HepG2 (cell line): Measurements from ENCODE around the gene RPUSD2. TPM values are rescaled to one million over a fixed set of nuclear protein-coding genes. Genes with fewer than 3 reads are reported as not detected.

ENCODE experiments used
- ATAC-seq: fragments of 200-7000 bp; cut with Tn5 transposase; 3 replicates; pipeline ENCODE4 v1.9.1; 2020; ENCODE audit warnings: mild to moderate bottlenecking, moderate library complexity
- BruUV-seq: library from RNA; stranded (reverse); fragments of 400-500 nt; replicated peaks from 2 replicates; lab custom pipeline; 2021; lab: Mats Ljungman, UMichigan
- CTCF ChIA-PET: fragments of 300-600 bp; formaldehyde crosslinking; extraction: SDS; loops from one replicate; lab custom pipeline; 2021; ENCODE audit warnings: low total read pairs, inconsistent platforms, low intra/inter-chr PET ratio; lab: Yijun Ruan, JAX
- POLR2A ChIA-PET: fragments of 350-600 bp; sonication (Branson Sonifier 250); formaldehyde crosslinking; loops from one replicate; lab custom pipeline; 2020; ENCODE audit warnings: antibody characterized with exemption, inconsistent platforms; lab: Yijun Ruan, JAX
- DNase-seq: peaks from one replicate; pipeline ENCODE4 v3.0.0-alpha.2; 2015; ENCODE audit warnings: low spot score
- FAIRE-seq: peaks from 3 replicates; lab custom pipeline; 2011; peaks lifted over from hg19 to GRCh38; lab: Jason Lieb, UNC
- H2AFZ ChIP-seq: one replicate; pipeline ENCODE4 v1.6.1; 2011; ENCODE audit warnings: low read length, inconsistent platforms
- H3K27ac ChIP-seq: fragments of 300-600 bp; 3 replicates; pipeline ENCODE4 v1.8.0; 2011; ENCODE audit warnings: mixed run types, mild to moderate bottlenecking, mixed read lengths, low read length, inconsistent platforms; ENCODE audit not compliant: insufficient read depth; ENCODE audit errors: extremely low read length
- H3K27me3 ChIP-seq, 2 experiments: fragments of 200-600 bp in 1 of 2; 2 replicates in 1 of 2; 3 replicates in 1 of 2; pipeline versions ENCODE4 v1.6.0 to v1.8.0; 2011; ENCODE audit warnings: low read length in 2 of 2, mild to moderate bottlenecking in 2 of 2, moderate library complexity in 2 of 2, inconsistent platforms in 1 of 2; ENCODE audit not compliant: insufficient read depth in 2 of 2, control insufficient read depth in 1 of 2
- H3K36me3 ChIP-seq, 2 experiments: fragments of 200-600 bp in 1 of 2; replicated peaks in 1 of 2; 2 replicates in 1 of 2; 3 replicates in 1 of 2; pipeline versions ENCODE4 v1.5.1 to v1.8.0; 2011; ENCODE audit warnings: low read length in 2 of 2, inconsistent platforms in 1 of 2; ENCODE audit not compliant: insufficient read depth in 2 of 2, control insufficient read depth in 1 of 2
- H3K4me1 ChIP-seq: 2 replicates; pipeline ENCODE4 v1.5.1; 2012; ENCODE audit warnings: low read length, inconsistent platforms; ENCODE audit not compliant: insufficient read depth
- H3K4me2 ChIP-seq: 2 replicates; pipeline ENCODE4 v1.6.0; 2011; ENCODE audit warnings: low read depth, low read length, inconsistent platforms
- H3K4me3 ChIP-seq, 3 experiments: fragments of 200-600 bp in 1 of 3; sonication (generic), shearing (Covaris generic) in 1 of 3; replicated peaks in 1 of 3; 2 replicates each; pipeline ENCODE4 v1.5.1; 2011 to 2016; ENCODE audit warnings: low read length in 3 of 3, inconsistent platforms in 2 of 3, low read depth in 2 of 3, mild to moderate bottlenecking in 2 of 3, control low read depth in 1 of 3, mixed read lengths in 1 of 3; ENCODE audit not compliant: insufficient read depth in 1 of 3
- H3K79me2 ChIP-seq: one replicate; pipeline ENCODE4 v1.6.1; 2011; ENCODE audit warnings: low read length, inconsistent platforms; ENCODE audit not compliant: insufficient read depth
- H3K9ac ChIP-seq: 2 replicates; pipeline ENCODE4 v1.6.0; 2011; ENCODE audit warnings: mild to moderate bottlenecking, low read depth, low read length, inconsistent platforms; ENCODE audit not compliant: insufficient read depth
- H3K9me3 ChIP-seq: 2 replicates; pipeline ENCODE4 v1.5.1; 2012; ENCODE audit warnings: mild to moderate bottlenecking, low read length
- H4K20me1 ChIP-seq: 2 replicates; pipeline ENCODE4 v1.6.0; 2011; ENCODE audit warnings: inconsistent platforms, mild to moderate bottlenecking, low read length, moderate library complexity; ENCODE audit not compliant: insufficient read depth
- CEBPB ChIP-seq: IDR thresholded peaks from 2 replicates; pipeline ENCODE4 v1.6.1; 2011; ENCODE audit warnings: low read depth, low read length, improper control_type of control experiment, borderline replicate concordance
- HDAC6 ChIP-seq: fragments of 200-600 bp; sonication (generic); IDR thresholded peaks from 2 replicates; pipeline ENCODE4 v1.7.0; 2017; ENCODE audit warnings: mild to moderate bottlenecking, antibody characterized with exemption, low read length, low read depth
- HOXA9 ChIP-seq: sonication (generic); formaldehyde crosslinking; IDR thresholded peaks from 2 replicates; pipeline ENCODE4 v1.8.1; 2022; ENCODE audit warnings: missing genetic modification reagents, mild to moderate bottlenecking, moderate library complexity, borderline replicate concordance
- NR2F1 ChIP-seq, 2 experiments: fragments of 450-650 bp in 1 of 2; formaldehyde crosslinking in 1 of 2; IDR thresholded peaks; 2 replicates each; pipeline versions ENCODE4 v1.5.0 to v1.6.1; 2016 to 2020; ENCODE audit warnings: mild to moderate bottlenecking in 1 of 2, missing compliant biosample characterization in 1 of 2, missing genetic modification reagents in 1 of 2, moderate library complexity in 1 of 2
- NR2F2 ChIP-seq: IDR thresholded peaks from 2 replicates; pipeline ENCODE4 v1.6.1; 2012; ENCODE audit warnings: low read depth, inconsistent platforms, borderline replicate concordance
- PHF20 ChIP-seq: sonication (generic); formaldehyde crosslinking; IDR thresholded peaks from 2 replicates; pipeline ENCODE4 v1.5.0; 2020; ENCODE audit warnings: mild to moderate bottlenecking, missing genetic modification reagents
- RARG ChIP-seq: sonication (generic); formaldehyde crosslinking; IDR thresholded peaks from 2 replicates; pipeline ENCODE4 v1.4.0; 2020; ENCODE audit warnings: low read depth, mild to moderate bottlenecking, missing genetic modification reagents
- ZNF484 ChIP-seq: sonication (generic); formaldehyde crosslinking; IDR thresholded peaks from 2 replicates; pipeline ENCODE4 v1.5.1; 2020; ENCODE audit warnings: mild to moderate bottlenecking, low read depth, missing genetic modification reagents, borderline replicate concordance
- ZNF703 ChIP-seq: sonication (generic); formaldehyde crosslinking; IDR thresholded peaks from 2 replicates; pipeline ENCODE4 v1.5.1; 2020; ENCODE audit warnings: missing genetic modification reagents, mild to moderate bottlenecking, moderate library complexity, borderline replicate concordance
- WGBS: methylation state at CpG from one replicate; pipeline ENCODE4 v1.1.6; 2017; ENCODE audit warnings: low lambda C conversion rate; 5-methylcytosine and 5-hydroxymethylcytosine counted together
- in situ Hi-C: cut with HindIII; loops from 2 replicates; pipeline ENCODE4 v1.10.0; 2017; ENCODE audit warnings: low pct_unique_long_range_greater_than_20kb; ENCODE audit not compliant: extremely low pct_ligation_motif_present
- intact Hi-C: fragments of 100-400 bp; cut with micrococcal nuclease; formaldehyde crosslinking; loops from one replicate; pipeline ENCODE4 v1.10.0; 2022; ENCODE audit not compliant: unreplicated experiment
- polyA plus RNA-seq, 8 experiments: library from polyadenylated mRNA; depleted of rRNA in 3 of 8; stranded (reverse) in 7 of 8; unstranded in 1 of 8; fragments of >200 nt; fragmentation: Illumina TruSeq in 4 of 8; extraction: Trizol in 4 of 8; gene quantifications; 2 replicates each; pipeline versions ENCODE4 v1.2.1 to v1.2.3, GENCODE V29; 2011 to 2016; ENCODE audit warnings: low read depth in 4 of 8, missing spikeins in 1 of 8, mixed read lengths in 1 of 8; ENCODE audit not compliant: insufficient read depth in 1 of 8
- total RNA-seq, 5 experiments: library from RNA; depleted of rRNA; stranded (reverse); fragments of >200 nt; fragmentation: Illumina TruSeq; extraction: Trizol; gene quantifications; 2 replicates each; pipeline ENCODE4 v1.2.3, GENCODE V29; 2016; ENCODE audit warnings: low read depth in 1 of 5
- TF ChIP-seq, protein P1 (sequence below): sonication (generic); formaldehyde crosslinking; IDR thresholded peaks from one replicate; pipeline ENCODE4 v1.5.1; 2020; ENCODE audit warnings: mild to moderate bottlenecking, missing genetic modification reagents; ENCODE audit errors: not compliant biosample characterization
- TF ChIP-seq, protein P2 (sequence below): fragments of 450-650 bp; IDR thresholded peaks from 2 replicates; pipeline ENCODE4 v1.6.1; 2016
- TF ChIP-seq, protein P3 (sequence below): sonication (generic); formaldehyde crosslinking; IDR thresholded peaks from 2 replicates; pipeline ENCODE4 v1.4.0; 2020; ENCODE audit warnings: missing genetic modification reagents

RPUSD2 gene
- total and polyA plus RNA-seq, 2 of the 13 experiments (the other 11 are each of a cell fraction or from before 2014, with no cell fraction given): 8.6 to 14.5 TPM

DNA sequence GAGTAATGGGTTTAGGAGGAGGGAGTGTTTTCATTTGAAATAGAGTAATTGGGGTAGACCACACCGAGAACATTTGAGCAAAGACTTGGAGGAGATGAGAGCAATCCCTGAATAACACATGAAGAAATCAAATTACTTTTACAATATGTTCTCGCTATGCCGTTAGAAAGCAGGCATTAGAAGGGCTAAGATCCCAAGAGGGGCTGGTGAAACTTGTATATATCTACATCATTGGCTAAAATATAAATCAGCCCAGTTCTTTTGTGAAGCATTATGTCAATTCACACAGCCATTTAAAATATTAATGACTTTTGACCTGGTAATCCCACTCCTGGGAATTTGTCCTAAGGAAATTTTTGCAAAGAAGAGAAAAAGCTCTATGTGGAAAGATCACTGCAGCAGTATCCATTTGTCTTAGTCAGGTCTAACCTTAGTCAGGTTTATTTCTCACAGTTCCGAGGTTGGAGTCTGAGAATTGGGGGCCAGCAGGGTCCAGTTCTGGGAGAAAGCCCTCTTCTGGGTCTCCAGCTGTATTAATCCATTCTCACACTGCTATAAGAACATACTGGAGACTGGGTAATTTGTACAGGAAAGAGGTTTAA is 35.2 kb upstream of the RPUSD2 start:
- intact Hi-C loops (no loop called here), in situ Hi-C loops (no loop called here)
- Histone ChIP-seq H3K4me3 (no peak overlapping the region), H3K79me2 (no peaks in the 10 kb centered on the region), H3K27ac (no peak overlapping the region), H3K4me1 (no peaks in the 10 kb centered on the region), H3K9ac (no peak overlapping the region), H3K27me3 (no peaks in the 10 kb centered on the region), H4K20me1 (no peaks in the 10 kb centered on the region), H3K9me3 (no peaks in the 10 kb centered on the region), H3K4me2 (no peak overlapping the region), H3K36me3 (no peaks in the 10 kb centered on the region), H2AFZ (no peak overlapping the region)
- DNase-seq (no peak), ATAC-seq (no peak), FAIRE-seq (no peak)
- POLR2A ChIA-PET: no interaction called here
- BruUV-seq: no TSS peak
- CTCF ChIA-PET: no interaction called here
- WGBS: 87% methylated on average over 4 of the region's 4 CpGs
- TF ChIP-seq NR2F2: no peak
- no peak for TF ChIP-seq HOXA9 (CRISPR knock-in tag)
- TF ChIP-seq PHF20 (CRISPR knock-in tag): no peak
- TF ChIP-seq ZNF703 (CRISPR knock-in tag): no peak
- no peak for TF ChIP-seq HDAC6
- no peak for TF ChIP-seq ZNF484 (CRISPR knock-in tag)
- TF ChIP-seq, protein P1, sequence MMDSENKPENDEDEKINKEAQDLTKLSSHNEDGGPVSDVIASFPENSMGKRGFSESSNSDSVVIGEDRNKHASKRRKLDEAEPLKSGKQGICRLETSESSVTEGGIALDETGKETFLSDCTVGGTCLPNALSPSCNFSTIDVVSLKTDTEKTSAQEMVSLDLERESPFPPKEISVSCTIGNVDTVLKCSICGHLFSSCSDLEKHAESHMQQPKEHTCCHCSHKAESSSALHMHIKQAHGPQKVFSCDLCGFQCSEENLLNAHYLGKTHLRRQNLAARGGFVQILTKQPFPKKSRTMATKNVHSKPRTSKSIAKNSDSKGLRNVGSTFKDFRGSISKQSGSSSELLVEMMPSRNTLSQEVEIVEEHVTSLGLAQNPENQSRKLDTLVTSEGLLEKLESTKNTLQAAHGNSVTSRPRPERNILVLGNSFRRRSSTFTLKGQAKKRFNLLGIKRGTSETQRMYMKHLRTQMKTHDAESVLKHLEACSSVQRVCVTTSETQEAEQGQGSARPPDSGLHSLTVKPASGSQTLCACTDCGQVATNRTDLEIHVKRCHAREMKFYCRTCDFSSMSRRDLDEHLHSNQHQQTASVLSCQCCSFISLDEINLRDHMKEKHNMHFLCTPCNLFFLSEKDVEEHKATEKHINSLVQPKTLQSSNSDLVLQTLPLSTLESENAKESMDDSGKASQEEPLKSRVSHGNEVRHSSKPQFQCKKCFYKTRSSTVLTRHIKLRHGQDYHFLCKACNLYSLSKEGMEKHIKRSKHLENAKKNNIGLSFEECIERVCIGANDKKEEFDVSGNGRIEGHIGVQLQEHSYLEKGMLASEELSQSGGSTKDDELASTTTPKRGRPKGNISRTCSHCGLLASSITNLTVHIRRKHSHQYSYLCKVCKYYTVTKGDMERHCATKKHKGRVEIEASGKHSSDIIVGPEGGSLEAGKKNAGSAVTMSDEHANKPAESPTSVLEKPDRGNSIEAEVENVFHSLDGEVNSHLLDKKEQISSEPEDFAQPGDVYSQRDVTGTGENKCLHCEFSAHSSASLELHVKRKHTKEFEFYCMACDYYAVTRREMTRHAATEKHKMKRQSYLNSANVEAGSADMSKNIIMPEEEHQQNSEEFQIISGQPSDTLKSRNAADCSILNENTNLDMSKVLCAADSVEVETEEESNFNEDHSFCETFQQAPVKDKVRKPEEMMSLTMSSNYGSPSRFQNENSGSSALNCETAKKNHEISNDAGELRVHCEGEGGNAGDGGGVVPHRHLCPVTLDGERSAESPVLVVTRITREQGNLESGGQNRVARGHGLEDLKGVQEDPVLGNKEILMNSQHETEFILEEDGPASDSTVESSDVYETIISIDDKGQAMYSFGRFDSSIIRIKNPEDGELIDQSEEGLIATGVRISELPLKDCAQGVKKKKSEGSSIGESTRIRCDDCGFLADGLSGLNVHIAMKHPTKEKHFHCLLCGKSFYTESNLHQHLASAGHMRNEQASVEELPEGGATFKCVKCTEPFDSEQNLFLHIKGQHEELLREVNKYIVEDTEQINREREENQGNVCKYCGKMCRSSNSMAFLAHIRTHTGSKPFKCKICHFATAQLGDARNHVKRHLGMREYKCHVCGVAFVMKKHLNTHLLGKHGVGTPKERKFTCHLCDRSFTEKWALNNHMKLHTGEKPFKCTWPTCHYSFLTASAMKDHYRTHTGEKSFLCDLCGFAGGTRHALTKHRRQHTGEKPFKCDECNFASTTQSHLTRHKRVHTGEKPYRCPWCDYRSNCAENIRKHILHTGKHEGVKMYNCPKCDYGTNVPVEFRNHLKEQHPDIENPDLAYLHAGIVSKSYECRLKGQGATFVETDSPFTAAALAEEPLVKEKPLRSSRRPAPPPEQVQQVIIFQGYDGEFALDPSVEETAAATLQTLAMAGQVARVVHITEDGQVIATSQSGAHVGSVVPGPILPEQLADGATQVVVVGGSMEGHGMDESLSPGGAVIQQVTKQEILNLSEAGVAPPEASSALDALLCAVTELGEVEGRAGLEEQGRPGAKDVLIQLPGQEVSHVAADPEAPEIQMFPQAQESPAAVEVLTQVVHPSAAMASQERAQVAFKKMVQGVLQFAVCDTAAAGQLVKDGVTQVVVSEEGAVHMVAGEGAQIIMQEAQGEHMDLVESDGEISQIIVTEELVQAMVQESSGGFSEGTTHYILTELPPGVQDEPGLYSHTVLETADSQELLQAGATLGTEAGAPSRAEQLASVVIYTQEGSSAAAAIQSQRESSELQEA: no peak
- TF ChIP-seq, protein P2, sequence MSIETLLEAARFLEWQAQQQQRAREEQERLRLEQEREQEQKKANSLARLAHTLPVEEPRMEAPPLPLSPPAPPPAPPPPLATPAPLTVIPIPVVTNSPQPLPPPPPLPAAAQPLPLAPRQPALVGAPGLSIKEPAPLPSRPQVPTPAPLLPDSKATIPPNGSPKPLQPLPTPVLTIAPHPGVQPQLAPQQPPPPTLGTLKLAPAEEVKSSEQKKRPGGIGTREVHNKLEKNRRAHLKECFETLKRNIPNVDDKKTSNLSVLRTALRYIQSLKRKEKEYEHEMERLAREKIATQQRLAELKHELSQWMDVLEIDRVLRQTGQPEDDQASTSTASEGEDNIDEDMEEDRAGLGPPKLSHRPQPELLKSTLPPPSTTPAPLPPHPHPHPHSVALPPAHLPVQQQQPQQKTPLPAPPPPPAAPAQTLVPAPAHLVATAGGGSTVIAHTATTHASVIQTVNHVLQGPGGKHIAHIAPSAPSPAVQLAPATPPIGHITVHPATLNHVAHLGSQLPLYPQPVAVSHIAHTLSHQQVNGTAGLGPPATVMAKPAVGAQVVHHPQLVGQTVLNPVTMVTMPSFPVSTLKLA: no peak
- no peak for TF ChIP-seq NR2F1 (CRISPR knock-in tag; IDR thresholded peaks at IDR 0.05)
- TF ChIP-seq, protein P3, sequence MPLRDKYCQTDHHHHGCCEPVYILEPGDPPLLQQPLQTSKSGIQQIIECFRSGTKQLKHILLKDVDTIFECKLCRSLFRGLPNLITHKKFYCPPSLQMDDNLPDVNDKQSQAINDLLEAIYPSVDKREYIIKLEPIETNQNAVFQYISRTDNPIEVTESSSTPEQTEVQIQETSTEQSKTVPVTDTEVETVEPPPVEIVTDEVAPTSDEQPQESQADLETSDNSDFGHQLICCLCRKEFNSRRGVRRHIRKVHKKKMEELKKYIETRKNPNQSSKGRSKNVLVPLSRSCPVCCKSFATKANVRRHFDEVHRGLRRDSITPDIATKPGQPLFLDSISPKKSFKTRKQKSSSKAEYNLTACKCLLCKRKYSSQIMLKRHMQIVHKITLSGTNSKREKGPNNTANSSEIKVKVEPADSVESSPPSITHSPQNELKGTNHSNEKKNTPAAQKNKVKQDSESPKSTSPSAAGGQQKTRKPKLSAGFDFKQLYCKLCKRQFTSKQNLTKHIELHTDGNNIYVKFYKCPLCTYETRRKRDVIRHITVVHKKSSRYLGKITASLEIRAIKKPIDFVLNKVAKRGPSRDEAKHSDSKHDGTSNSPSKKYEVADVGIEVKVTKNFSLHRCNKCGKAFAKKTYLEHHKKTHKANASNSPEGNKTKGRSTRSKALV: no peak
- no peak for TF ChIP-seq CEBPB
- no peak for TF ChIP-seq RARG (CRISPR knock-in tag)
